HG03135 (cell line): ENCODE results near the gene FABP7.

ENCODE experiments used
- ATAC-seq: cut with Tn5 transposase; IDR thresholded peaks from one replicate; pipeline ENCODE4 v1.9.1; 2021; ENCODE audit warnings: mild to moderate bottlenecking, moderate library complexity; ENCODE audit not compliant: unreplicated experiment

The FABP7 gene

DNA sequence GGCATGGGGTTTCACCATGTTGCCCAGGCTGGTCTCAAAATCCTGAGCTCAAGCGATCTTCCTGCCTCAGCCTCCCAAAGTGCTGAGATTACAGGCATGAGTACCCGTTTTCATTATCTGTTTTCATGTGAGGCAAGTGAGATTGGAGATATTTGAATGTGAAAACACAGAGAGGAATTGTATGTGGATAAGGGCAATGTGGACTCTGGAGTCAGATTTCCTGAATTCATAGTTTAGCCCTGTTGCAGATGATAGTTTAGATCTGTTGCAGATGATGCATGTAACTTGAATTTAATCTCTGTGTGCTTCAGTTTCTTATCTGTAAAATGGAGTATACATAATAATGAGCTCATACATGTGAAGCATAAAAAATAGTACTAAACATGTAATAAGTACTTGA is 13.2 kb downstream of the FABP7 start:
- no peak for ATAC-seq

DNA sequence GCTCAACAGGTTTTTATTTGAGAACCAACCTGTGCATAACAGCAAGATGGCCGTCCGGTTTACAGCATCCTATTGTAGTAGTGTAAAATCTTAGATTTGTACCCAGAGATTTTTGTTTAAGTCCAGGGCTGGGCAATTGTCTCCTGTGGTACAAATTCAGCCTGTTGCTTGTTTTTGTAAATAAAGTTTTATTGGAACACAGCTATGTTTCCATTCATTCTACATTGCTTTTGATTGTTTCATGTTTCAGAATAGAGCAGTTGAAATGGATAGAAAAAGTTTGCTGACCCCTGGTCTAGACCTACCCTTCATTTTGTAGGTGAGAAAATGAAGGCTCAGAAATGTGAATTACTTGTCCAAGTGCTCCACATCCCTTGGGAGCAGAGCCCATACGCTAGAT is 18.0 kb downstream of the FABP7 start:
- ATAC-seq, result no peak

DNA sequence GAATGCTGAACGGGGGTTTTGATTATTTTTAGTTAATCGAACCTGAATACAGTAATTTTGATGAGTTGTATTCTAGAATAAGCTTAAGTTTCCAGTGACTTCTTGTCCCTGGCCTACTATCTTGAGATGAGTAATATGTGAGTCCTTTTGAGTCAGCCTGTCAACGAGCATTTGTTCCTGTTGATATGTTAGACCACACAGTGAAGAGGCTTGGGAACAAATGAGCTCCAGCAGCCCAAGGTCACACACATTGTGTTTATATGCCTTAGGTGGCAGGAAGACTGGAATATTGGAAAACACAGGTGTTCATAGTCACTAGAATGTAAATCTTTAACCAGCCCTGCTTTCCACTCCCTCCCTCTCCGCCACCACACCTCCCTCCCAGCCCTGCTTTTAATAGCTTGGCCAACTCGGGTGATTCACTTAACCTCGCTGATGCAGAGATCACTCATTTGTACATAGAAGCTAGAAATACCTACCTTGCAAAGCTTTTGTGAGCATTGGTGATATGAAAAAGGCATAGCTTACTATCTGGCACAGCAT is 18.7 kb downstream of the FABP7 start:
- peak; percentile 78 for ATAC-seq

DNA sequence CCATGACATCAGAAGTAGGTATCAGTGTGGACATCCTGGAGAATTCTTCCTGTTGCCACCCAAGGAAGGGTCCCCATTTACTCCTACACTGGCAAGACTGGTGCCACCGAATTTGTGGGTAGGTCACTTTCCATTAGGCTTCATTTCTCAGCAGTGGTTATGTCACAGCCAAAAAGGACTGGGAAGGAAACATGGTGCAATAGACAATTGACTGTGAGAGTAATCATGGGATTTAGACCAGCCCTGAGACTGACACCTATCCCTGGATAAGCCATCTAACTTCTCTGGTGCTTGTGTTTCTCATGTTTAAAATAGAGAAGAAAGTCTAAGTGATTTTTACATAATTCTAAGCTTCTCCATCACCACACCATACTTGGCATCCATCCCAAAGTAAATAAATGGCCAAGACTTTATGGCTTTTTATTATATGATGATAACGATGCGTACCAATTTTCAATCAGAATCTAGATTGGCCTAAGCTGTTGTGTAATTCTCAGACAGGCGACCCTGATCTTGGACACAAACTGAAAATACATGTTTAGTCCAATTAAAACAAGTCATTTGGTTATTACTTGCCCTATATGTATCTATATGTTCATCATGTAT is 19.7 kb downstream of the FABP7 start:
- ATAC-seq, result no peak

GRCh38 chr6:122799916-122800686 is 20.6 kb downstream of the FABP7 start:
- ATAC-seq, result no peak

DNA sequence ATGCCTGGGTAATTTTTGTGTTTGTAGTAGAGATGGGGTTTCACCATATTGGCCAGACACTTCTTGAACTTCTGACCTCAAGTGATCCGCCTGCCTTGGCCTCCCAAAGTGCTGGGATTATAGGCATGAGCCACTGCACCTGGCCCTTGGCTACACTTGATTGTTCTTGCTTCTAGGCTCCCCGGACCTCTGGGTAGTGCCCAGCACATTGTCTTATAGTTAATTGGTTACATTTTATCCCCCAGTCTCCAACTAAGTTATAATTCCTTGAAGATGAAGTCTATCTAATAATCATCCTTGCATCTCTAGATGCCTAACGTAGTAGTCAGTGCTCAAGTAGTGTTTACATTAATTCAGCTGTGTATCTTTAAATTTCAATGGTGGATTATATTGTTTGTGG is 21.4 kb downstream of the FABP7 start:
- no peak for ATAC-seq

DNA sequence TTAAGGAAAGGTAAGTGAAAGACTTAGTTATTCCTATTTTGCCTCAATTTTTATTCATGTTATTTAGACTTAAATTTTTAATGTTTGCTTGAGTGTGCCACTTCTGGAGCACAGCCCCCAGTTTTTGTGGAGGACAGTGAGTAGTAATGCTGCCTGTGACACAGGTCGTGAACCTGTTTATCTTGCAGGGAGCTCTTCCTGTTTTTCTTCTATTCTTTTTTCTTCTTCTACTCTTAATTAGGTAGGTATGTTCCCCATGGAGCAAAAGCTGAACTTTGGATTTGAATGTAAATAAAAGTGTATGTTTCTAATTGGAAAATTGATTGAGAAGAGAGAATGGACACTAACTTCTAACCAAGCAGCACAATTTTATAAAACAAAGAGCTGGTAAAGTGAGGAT is 21.9 kb downstream of the FABP7 start:
- ATAC-seq, result no peak

DNA sequence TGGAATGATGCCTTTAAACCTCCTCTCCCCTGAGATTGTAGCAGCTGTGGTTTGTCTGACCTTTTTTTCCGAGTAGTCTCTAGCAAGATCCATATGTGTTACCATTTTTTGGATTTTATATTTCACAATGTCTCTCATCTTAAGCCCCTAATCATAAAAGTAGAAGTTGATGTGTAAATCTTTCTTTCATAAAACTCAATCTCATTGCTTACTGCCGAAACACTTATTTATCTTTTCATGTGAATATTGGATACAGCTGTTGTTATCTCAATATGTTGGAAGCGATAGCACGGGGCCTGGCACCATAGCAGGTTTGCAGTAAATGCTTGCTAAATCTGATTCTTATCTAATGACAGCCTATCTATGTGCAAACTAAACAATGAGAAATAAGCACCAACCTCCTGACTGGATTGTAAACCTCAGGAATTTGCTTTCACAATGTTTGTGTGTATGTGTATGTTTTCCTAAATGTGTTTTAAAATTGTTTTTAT is 23.7 kb downstream of the FABP7 start:
- ATAC-seq, result no peak

DNA sequence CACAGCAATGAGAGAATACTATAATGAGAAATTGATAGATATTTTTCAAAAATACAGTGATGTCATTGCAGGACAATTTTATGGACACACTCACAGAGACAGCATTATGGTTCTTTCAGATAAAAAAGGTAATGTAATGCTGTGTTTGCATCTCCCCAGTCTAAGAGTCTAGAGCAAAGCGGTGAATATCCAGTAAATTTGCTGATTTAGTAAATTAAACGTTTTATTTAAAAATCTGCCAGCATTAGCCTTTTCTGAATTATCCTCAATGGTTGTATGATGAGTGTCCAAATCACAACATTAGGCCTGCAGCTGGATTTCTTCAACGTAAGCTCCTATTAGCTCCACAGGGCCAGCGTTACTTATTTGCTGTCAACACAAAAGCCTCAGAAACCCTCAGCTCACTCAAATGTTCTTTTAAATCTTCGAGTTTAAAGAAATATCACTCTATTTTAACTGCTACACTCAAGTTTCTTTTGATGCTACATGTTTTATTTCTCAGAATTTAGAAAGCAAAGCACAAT is 25.5 kb downstream of the FABP7 start:
- no peak for ATAC-seq

DNA sequence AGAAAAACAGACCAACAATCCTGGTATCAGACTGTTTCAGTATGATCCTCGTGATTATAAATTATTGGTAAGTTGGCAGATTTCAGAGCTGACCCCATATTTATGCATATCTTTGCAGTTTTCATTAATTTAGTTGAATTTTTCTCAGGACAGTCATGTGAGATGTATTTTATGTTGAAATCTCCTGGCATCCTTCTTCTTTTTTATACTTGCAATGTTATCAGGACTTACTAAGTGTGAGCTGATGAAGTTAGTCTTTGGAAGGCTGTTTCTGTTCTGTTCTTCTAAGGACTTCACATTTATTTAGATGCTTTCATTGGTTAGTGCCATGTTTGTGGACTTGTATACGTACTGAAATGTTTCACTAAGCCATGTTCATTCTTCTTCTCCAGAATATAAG is 26.8 kb downstream of the FABP7 start:
- no peak for ATAC-seq

- no peak for ATAC-seq
Observed at GRCh38 chr6:122808121-122808885, 28.8 kb downstream of the FABP7 start.

DNA sequence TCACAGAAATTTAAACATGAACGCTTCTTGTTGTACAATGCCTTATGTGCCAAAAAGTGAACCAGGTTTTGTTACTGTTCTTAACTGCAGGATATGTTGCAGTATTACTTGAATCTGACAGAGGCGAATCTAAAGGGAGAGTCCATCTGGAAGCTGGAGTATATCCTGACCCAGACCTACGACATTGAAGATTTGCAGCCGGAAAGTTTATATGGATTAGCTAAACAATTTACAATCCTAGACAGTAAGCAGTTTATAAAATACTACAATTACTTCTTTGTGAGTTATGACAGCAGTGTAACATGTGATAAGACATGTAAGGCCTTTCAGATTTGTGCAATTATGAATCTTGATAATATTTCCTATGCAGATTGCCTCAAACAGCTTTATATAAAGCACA is 29.5 kb downstream of the FABP7 start:
- no peak for ATAC-seq

DNA sequence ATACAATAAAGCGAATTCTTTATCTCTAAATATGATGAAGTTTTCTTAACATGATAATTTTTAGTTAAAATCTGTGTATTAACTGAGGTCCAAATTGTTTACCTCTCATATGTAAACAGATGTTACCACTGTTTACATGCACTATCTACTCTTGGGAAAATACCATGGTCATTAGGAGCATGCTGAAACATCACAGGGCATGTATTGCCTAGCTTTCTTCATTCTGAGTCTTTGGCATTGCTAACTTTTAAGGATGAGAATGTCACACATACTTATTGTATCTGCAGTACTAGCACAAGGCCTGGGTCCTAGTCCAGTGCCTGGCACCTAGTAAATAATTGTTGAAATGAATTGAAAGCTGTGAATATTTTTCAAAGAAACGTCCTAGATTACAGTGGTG is 30.2 kb downstream of the FABP7 start:
- ATAC-seq, result no peak

DNA sequence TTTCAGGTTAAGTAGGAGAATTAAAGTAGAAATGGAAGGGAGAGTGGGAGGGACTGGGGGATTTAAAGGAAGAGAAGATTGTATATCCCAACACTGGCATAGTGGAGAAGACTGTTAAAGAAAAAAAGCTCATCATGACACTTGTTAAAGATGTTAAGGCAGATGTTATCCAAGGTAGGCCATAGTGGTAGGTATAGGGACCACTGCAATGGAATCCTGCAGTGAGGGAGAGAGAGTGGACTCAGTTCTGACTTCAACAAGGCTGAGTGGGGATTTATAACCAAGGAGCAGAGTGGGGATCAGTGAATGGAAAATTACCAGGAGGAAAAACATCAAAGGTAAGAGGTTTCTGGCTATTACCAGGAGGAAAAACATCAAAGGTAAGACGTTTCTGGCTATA is 30.7 kb downstream of the FABP7 start:
- ATAC-seq, result no peak

- no peak for ATAC-seq
Observed at GRCh38 chr6:122817358-122817757, 37.8 kb downstream of the FABP7 start.

- no peak for ATAC-seq
Observed at GRCh38 chr6:122817766-122818165, 38.2 kb downstream of the FABP7 start.

DNA sequence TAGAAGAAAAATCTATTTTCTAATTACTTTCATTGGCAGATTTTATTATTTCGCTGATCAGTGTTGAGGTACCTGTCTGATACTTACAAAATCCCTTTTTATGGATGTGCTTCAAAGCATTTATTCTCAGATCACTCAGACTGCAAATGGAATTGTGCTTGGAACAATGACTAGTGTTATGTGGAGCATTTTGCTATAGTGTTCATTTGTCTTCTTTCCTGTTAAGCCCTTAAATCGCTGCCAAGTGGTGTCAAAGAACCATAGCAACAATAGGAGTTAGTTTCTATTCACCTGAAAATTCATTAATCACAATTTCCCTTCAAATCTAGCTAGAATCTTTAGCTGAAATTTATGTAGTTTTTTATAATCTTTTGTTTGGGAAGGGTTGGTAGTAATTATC is 39.4 kb downstream of the FABP7 start:
- no peak for ATAC-seq

- ATAC-seq, result no peak
Observed at GRCh38 chr6:122821095-122821494, 41.6 kb downstream of the FABP7 start.

DNA sequence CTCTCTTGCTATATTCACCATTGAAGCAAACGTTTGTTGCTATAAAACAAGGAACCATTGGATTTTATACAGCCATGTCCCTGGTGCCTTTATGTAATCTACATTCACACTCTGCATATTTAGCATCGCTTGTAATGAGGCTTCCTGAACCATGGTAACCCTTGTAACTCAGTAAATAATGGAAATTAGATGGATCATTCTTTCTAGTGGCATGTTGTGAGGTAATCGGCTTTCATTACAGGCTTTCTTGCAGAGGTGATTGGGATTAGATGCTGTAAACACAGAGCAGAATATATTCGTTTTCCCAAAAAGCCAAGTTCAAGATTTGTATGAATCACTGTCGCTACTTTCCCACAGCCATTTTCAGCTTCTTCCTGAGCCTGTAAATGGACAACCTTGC is 45.6 kb downstream of the FABP7 start:
- no peak for ATAC-seq

DNA sequence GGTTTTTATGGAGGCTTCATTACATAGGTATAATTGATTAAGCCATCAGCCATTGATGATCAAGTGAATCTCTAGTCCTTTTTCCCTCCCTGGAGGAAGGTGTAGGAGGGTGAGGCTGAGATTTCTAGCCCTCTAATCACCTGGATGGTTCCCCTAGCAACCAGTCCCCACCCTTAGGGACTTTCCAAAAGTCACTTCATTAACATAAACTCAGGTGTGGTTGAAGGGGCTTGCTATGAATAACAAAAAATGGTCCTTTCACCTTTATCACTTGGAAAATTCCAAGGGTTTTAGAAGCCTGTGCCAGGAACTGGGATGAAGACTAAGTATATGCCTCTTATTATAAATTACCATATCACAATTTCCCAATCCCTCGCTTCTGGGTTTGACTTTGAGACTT is 49.9 kb downstream of the FABP7 start:
- ATAC-seq, result no peak

GRCh38 chr6:122831511-122831910 is 52.0 kb downstream of the FABP7 start:
- ATAC-seq, result no peak
